AG04449 (cell line): ENCODE results near the gene SLC9A6.
"Not testable (repeated sequence)": the region's sequence is repeated elsewhere in the genome, so short reads cannot be mapped to it uniquely, and the experiment has no call there.

Experiments used
- CTCF ChIA-PET: fragments of 350-600 bp; formaldehyde crosslinking; extraction: SDS; loops from one replicate; lab custom pipeline; 2021; ENCODE audit warnings: antibody characterized with exemption; lab: Yijun Ruan, JAX
- POLR2A ChIA-PET: fragments of 400-600, 350-600 bp; formaldehyde crosslinking; extraction: SDS; loops from one replicate; lab custom pipeline; 2020; ENCODE audit warnings: antibody characterized with exemption, inconsistent platforms; lab: Yijun Ruan, JAX
- DNase-seq: peaks from one replicate; pipeline ENCODE4 v3.0.0-alpha.2; 2010; ENCODE audit warnings: low read depth, low spot score
- H3K4me3 ChIP-seq: 2 replicates; pipeline ENCODE4 v1.5.1; 2011; ENCODE audit warnings: low read depth, mild to moderate bottlenecking, control low read depth, low read length
- TF ChIP-seq, protein P1 (sequence below): IDR thresholded peaks from one replicate; pipeline ENCODE4 v1.5.1; 2011; ENCODE audit warnings: mild to moderate bottlenecking, moderate library complexity, low read length, control low read depth, inconsistent platforms; ENCODE audit not compliant: insufficient read depth; ENCODE audit errors: missing control alignments

The SLC9A6 gene

DNA sequence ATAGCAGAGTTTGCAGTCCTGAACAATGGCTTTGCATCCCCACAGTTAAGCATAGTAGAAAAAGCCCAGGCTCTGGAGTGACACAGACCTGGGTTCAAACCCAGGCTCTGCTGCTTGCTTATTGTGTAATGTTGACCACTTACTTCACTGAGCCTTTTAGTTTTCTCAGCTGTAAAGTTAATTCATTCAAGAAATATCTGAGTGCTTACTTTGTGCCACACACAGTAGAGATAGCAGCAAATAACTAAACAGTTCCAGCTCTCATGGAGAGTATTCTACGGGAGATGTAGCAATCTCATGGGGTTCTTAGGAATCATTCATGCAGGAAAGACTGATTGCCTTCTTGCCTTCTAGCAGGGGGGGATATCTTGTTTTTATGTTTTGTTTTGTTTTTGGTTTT is 63.2 kb downstream of the SLC9A6 start:
- CTCF ChIA-PET = no interaction called here
- TF ChIP-seq, protein P1, sequence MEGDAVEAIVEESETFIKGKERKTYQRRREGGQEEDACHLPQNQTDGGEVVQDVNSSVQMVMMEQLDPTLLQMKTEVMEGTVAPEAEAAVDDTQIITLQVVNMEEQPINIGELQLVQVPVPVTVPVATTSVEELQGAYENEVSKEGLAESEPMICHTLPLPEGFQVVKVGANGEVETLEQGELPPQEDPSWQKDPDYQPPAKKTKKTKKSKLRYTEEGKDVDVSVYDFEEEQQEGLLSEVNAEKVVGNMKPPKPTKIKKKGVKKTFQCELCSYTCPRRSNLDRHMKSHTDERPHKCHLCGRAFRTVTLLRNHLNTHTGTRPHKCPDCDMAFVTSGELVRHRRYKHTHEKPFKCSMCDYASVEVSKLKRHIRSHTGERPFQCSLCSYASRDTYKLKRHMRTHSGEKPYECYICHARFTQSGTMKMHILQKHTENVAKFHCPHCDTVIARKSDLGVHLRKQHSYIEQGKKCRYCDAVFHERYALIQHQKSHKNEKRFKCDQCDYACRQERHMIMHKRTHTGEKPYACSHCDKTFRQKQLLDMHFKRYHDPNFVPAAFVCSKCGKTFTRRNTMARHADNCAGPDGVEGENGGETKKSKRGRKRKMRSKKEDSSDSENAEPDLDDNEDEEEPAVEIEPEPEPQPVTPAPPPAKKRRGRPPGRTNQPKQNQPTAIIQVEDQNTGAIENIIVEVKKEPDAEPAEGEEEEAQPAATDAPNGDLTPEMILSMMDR = no peak
- POLR2A ChIA-PET = no interaction called here
- no peak for DNase-seq
- H3K4me3 ChIP-seq = no peak overlapping the region

- H3K4me3 ChIP-seq = no peak overlapping the region
- DNase-seq = no peak
- ChIA-PET POLR2A (no interaction called here), CTCF (no interaction called here)
- TF ChIP-seq, protein P1 = no peak
Measured at GRCh38 chrX:136049608-136050007, 64.4 kb downstream of the SLC9A6 start.

DNA sequence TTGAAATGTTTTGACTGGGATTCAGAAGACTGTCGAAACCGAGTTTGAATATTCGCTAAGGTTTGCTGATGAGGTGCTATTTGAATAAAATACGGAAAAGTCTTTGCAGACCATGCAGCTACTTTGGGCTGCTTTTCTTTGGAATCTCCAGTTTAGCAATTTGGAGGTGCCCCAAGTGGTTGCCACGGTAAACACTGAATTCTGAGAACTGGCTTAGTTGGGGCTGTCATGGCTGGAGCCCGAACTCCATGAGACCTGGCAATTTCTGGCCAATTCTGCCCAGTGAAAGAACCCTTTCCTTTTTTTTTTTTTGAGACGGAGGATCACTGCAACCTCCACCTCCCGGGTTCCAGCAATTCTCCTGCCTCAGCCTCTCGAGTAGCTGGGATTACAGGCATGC is 65.6 kb downstream of the SLC9A6 start:
- DNase-seq, H3K4me3 ChIP-seq, CTCF ChIA-PET: not testable (repeated sequence)
- POLR2A ChIA-PET = interaction anchor here (0.7 kb wide), 1 partner anchor 113 kb away, joined by 4 read pairs; no protein-coding TSS in a partner anchor

DNA sequence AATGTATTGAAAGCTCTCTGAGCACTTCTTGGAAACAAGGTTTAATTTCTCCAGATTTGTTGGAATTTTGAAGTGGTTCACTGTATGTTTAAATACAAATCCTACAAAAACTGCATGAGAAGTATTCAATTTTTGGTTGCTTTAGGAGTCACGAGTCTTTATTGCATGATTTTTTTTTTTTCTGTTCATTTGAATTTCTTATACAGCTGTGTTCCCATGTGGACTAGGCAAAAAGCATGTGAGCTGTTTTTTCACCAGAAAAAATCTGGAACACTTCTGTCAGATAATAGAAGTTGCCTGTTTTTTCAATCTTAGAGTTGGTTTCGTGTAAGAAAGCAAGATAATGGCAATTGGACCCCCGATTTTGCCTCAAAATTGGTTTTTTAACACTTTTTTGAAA is 66.4 kb downstream of the SLC9A6 start:
- H3K4me3 ChIP-seq = no peak overlapping the region
- CTCF ChIA-PET = no interaction called here
- POLR2A ChIA-PET = no interaction called here
- DNase-seq = no peak
- TF ChIP-seq, protein P1 = no peak

DNA sequence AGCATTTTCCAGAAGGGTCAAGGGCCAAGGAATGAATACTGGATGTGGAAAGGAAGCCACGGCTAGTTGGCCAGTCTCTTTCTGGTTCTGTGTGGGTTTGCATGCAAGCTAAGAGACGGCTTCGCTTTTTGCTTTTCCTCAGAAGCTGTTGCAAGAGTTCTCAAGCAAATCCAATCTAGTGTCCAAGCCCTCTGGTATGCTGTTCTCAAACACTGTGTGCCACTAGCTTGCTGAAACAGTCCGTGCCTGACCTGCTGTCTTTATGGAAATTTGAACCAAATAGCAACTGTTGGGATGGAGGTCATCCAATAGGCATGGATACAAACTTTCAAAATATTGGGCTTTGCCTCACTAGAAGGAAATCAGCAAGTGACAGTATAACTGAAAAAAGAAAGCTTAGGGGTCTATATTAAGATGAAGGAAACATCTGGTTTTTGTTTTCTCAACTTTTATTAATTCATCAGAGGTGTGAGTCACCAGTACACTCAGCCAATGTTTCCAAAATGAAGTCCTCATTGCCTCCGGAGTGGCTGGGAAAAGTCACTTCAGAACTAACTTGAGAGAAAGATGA is 70.5 kb downstream of the SLC9A6 start:
- TF ChIP-seq, protein P1 = no peak
- DNase-seq = no peak
- CTCF ChIA-PET = interaction anchor here (1.2 to 1.6 kb wide), 4 partner anchors 14 to 154 kb away, joined by 4 to 6 read pairs (median 4); no protein-coding TSS in a partner anchor

GRCh38 chrX:136057567-136057966 is 72.3 kb downstream of the SLC9A6 start:
- ChIA-PET POLR2A (no interaction called here), CTCF (no interaction called here)
- DNase-seq = no peak
- no peak overlapping the region for H3K4me3 ChIP-seq
- TF ChIP-seq, protein P1 = no peak

More for the DNA sequence above, 70.5 kb downstream of the SLC9A6 start:
- no peak overlapping the region for H3K4me3 ChIP-seq
- POLR2A ChIA-PET = interaction anchor here (1.2 kb wide), 1 partner anchor 28 kb away, joined by 4 read pairs; no protein-coding TSS in a partner anchor

- POLR2A ChIA-PET = no interaction called here
- TF ChIP-seq, protein P1 = no peak
Measured at GRCh38 chrX:136059350-136059749, 74.1 kb downstream of the SLC9A6 start.

More at GRCh38 chrX:136059350-136059749, 74.1 kb downstream of the SLC9A6 start:
- H3K4me3 ChIP-seq = no peak overlapping the region
- DNase-seq = no peak
- CTCF ChIA-PET = no interaction called here
